NCI-H748 (cell line): ENCODE results near the gene BCAN.

ENCODE experiments used
- DNase-seq: peaks from one replicate; lab custom pipeline; 2025; ENCODE audit not compliant: unreplicated experiment; lab: John Stamatoyannopoulos, UW

BCAN gene

GRCh38 chr1:156694690-156694962 lies 52.7 kb downstream of the BCAN start:
- no peak for DNase-seq

GRCh38 chr1:156696755-156697154 lies 54.8 kb downstream of the BCAN start:
- no peak for DNase-seq

- DNase-seq, result peak; percentile 9
Observed at GRCh38 chr1:156697481-156697880, 55.6 kb downstream of the BCAN start.

DNA sequence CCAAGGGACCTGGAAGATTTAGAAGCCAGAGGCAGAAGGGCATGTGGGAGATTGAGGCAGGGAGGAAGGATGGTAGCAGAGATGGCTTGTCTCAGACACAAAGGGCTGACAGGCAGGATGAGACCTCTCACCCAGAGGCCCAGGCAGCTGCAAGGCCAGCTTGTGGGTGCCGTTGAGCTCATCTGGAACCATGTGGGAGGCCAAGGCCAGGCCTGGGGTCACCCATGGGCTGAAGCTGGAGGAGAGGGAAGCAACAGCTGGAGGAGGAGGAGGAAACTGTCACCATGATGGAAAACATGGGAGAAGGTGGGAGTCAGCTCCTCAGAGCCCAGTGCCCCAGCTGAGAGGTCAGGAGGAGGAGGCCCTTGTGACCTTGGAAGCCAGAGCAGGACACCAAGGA lies 57.1 kb downstream of the BCAN start:
- DNase-seq, result no peak

GRCh38 chr1:156700736-156701531 lies 59.0 kb downstream of the BCAN start:
- DNase-seq, result no peak

- DNase-seq, result no peak
Observed at GRCh38 chr1:156703336-156703735, 61.4 kb downstream of the BCAN start.

DNA sequence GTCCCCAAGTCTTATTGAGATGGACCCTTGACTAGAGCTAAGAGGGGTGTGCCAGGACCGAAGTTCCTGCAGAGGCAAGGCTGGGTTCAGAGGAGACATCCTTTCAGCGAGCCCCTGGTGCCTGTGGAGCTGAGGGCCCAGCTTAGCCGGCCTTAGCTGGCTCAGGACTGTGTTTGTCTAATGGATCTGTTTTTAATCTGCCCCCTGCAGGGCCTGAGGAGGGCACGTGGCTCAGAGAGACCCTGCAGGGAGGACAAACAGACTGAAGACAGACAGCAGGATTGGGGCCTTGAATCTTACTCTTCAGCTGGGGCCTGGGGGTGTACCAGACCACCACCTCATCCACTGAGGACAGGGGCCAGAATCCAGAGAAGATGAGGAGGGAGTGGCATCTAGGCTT lies 61.8 kb downstream of the BCAN start:
- DNase-seq, result no peak

- DNase-seq, result no peak
Observed at GRCh38 chr1:156704166-156704711, 62.3 kb downstream of the BCAN start.

DNA sequence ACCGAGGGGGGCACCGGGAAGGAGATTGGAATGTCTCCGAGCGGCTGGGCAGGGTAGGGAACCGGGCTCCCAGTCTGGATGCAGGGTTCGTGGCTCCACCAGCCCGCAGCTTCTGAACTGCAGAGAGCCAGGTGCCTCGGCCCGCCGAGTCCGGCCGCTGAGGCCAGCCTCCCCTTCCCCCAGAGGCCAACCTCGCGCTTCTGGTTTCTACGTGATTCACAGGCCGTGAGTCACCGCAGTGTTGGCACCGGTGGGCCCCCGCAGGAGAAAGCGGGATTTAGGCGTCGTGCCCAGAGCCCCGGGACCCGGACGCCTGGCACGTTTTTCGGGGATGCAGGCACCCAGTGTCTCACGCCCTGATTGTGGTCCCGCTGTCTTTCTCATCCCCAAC lies 63.0 kb downstream of the BCAN start:
- peak; percentile 36 for DNase-seq

- DNase-seq, result peak; percentile 62
Observed at GRCh38 chr1:156705321-156705917, 63.5 kb downstream of the BCAN start, which contains the start of gene CRABP2. TSS of gene CRABP2 (minus strand) at chr1:156705583. CDS start at chr1:156705446, 137 bp downstream.

DNA sequence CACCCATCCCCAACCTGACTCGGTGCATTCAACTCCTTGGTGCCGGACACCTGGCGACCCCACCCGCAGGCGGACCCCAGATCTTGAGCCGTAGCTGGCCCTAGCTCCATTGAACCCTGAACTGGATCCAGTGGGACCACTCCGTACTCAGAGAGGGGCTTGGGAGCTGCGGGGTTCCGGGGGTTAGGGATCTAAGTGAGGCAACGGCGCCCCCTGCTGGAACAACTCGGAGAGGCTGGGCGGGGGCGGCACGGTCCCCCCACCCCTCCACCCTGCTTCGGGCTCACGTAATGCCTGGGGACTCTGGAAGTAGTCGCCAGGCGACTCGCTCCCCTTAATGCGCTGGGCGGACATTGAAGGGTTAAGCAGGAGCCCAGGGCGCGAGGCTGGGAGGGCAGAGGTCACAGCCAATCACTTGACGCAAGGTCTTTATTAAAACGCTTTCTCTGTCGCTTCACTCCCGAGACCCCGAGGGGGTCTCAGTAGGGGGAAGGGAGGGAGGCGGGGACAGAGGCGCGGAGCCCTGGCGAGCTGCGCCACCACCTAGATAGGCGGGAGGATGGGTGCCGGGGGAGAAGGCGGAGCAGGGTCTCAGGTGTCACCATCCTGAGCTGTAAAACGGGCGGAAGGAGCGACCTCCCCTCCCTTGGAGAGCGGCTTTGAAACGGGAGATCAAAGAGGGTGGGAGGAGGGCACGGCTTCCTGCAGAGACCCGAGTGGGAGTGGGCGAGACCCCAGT lies 64.2 kb downstream of the BCAN start:
- peak; percentile 71 for DNase-seq

DNA sequence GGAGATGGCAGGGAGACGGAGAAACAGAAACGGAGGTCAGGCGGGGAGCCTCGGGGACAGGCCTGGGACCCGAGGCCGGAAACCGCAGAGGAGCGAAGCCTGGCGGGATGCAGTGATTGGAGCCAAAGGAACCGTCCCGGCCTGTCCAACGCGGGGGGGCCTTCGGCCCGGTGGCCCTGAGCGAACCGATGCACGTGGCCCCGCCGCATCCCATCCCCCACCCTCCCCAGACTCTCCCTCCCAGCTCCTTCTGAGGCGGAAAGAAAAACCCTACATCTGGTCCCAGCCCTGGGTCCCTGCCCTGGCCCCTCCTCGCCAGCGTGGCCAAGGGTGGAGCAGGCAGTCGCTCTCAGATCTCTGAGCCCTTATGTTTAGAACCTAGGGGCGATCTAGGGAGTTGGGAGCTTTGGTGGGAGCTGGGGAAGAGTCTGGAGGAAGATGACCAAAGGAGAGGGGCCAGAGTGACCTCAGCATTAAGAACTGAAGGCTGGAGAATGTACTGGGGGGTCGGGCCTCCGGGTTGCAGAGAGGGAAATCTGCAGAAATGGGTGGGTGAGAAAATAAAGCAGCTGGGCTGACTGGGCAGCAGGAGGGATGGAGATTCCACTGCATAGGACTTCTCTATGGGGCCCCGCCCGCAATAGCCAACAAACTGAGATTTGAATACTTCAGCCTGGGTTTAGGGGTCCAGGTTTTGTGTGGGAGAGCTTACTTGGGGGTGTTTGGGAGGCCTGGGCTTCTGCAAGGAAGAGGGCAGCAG lies 64.9 kb downstream of the BCAN start:
- DNase-seq, result peak; percentile 46

DNA sequence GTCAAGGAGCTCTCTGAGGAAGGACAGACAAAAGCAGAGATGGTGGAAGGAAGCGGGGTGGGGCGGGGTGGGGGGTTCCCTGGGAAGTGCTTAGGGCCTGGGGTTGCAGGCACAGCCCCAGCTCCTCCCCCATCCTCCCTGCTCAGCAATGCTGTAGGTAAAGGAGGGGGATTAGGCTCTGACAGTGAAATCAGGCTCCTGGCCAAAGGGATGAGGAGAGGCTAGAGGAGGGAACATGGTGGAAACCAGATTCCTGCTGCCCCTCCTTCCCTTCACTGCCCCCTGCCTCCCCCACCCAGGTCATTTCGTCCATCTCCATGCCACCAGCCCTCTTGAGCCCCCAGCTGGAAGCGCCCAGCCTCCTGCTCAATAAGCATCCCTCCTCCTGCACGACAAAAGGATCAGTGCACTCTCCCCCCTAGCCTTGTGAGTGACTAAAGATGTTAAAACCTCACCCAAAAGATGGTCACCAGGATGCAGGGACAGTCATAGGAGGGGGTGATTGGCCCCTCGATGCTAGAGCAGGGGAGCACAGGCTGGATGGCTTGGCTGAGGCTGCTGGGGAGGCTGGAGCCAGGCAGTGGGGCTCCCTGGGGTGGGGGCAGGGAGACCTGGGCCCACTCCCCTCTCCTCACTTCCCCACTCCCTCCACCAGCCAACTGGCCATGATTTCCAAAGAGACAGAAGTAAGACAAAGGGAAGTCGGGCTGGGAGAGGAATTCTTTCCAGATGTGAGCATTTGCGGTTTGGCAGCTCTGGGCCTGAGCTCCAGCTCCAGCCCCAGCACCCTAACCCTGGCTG lies 65.7 kb downstream of the BCAN start:
- no peak for DNase-seq

DNA sequence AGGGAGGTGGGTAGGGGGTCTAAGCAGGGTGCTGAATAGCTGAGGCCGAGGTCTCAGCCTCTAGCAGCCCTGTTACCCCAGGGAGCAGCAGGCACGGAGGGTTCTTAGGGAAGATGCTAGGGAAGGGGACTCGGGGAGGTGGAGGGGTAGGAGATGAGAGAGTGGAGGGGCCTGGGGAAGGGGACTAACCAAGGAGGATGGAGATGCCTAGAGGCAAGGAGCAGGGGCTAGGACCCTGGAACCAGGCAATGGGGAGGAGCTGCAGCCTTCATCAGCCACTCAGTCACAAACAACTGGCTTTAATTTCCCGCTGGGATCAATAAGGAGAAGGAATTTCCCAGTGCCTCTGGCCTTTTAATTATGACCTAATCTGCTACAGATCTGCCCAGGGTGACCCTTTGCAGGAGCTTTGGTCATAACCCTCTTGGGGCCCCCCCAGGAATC lies 66.3 kb downstream of the BCAN start:
- no peak for DNase-seq

- DNase-seq, result no peak
Observed at GRCh38 chr1:156709031-156709430, 67.1 kb downstream of the BCAN start.
